Activated CD8-positive, alpha-beta T cell treated with anti-CD3 and anti-CD28 coated beads for 36 hours (primary cell): ENCODE data around the gene LETMD1. TPM values are rescaled to one million over a fixed set of nuclear protein-coding genes. Genes with fewer than 3 reads are reported as not detected.
A peak's percentile ranks its signal among the peaks of the same experiment; 100 is the strongest.

ENCODE experiments used
- ATAC-seq: fragments of 200-7000 bp; cut with Tn5 transposase; one replicate; pipeline ENCODE4 v1.10.0; 2021; ENCODE audit warnings: mild to moderate bottlenecking, moderate library complexity
- CTCF ChIA-PET: fragments of 350-600 bp; sonication (Branson Sonifier 250); formaldehyde crosslinking; loops from one replicate; lab custom pipeline; 2021; ENCODE audit warnings: antibody characterized with exemption; lab: Charles Lee
- POLR2A ChIA-PET: fragments of 350-600 bp; sonication (Branson Sonifier 250); formaldehyde crosslinking; loops from one replicate; lab custom pipeline; 2021; ENCODE audit warnings: antibody characterized with exemption; lab: Charles Lee
- DNase-seq: peaks from one replicate; pipeline ENCODE4 v3.0.0-alpha.2; 2020
- H3K27ac Mint-ChIP-seq: one replicate; pipeline ENCODE4 v1.8.0; 2021; ENCODE audit warnings: mild to moderate bottlenecking, mixed read lengths
- H3K27me3 Mint-ChIP-seq: one replicate; pipeline ENCODE4 v1.8.0; 2021; ENCODE audit warnings: mixed read lengths
- H3K36me3 Mint-ChIP-seq: one replicate; pipeline ENCODE4 v1.8.0; 2021; ENCODE audit warnings: low read depth, mixed read lengths
- H3K4me1 Mint-ChIP-seq: one replicate; pipeline ENCODE4 v1.8.0; 2021; ENCODE audit warnings: low read depth, mixed read lengths
- H3K4me3 Mint-ChIP-seq: one replicate; pipeline ENCODE4 v1.8.0; 2021; ENCODE audit warnings: mild to moderate bottlenecking, moderate library complexity, mixed read lengths
- H3K9me3 Mint-ChIP-seq: one replicate; pipeline ENCODE4 v1.8.0; 2021; ENCODE audit warnings: mixed read lengths
- intact Hi-C: fragments of 100-400 bp; cut with micrococcal nuclease; formaldehyde crosslinking; loops from one replicate; pipeline ENCODE4 v1.10.0; 2022
- total RNA-seq, 2 experiments: library from RNA; stranded (reverse); gene quantifications; one replicate each; pipeline ENCODE4 v1.2.3, GENCODE V29; 2021
- TF ChIP-seq, protein P1 (sequence below): fragments of 200-600 bp; IDR thresholded peaks from one replicate; pipeline ENCODE4 v1.8.0; 2022; ENCODE audit warnings: antibody characterized with exemption, mild to moderate bottlenecking

LETMD1 gene
- total RNA-seq, 2 experiments from 2014 or later, result 71.6 to 81.5 TPM

DNA sequence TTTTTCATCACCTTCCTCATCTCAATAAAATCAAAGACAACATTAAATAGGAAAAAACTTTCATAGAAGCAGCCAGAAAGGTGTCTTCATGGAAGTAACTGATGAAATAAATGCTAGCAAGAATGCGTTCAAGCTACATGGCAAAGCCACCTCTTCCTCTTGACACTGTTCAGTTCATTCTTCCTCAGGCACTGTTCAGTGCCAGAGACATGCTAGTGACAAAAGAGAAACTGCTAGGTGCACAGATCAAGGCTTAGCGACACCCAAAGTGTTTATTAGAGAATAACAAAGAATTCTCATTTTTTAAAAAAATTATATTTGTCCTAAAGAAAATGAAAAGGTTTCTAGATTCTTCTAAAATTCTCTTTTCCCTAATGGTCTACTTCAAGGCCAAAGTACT, 29.2 kb upstream of the LETMD1 start:
- Mint-ChIP-seq H3K27me3 (no peaks in the 10 kb centered on the region), H3K4me1 (peaks cover 42% of the 10 kb centered on the region), H3K27ac (peak overlapping the region; percentile 25), H3K36me3 (peaks cover 7% of the 10 kb centered on the region), H3K9me3 (no peaks in the 10 kb centered on the region), H3K4me3 (no peak overlapping the region)
- ChIA-PET POLR2A (interaction anchor here (0.6 kb wide), 2 partner anchors 32 to 219 kb away, joined by 3 read pairs; partner anchors contain the start of gene DAZAP2), CTCF (interaction anchor here (1.5 to 2.9 kb wide), 3 partner anchors 9 to 234 kb away, joined by 3 to 17 read pairs (median 5); no protein-coding TSS in a partner anchor)
- TF ChIP-seq, protein P1, sequence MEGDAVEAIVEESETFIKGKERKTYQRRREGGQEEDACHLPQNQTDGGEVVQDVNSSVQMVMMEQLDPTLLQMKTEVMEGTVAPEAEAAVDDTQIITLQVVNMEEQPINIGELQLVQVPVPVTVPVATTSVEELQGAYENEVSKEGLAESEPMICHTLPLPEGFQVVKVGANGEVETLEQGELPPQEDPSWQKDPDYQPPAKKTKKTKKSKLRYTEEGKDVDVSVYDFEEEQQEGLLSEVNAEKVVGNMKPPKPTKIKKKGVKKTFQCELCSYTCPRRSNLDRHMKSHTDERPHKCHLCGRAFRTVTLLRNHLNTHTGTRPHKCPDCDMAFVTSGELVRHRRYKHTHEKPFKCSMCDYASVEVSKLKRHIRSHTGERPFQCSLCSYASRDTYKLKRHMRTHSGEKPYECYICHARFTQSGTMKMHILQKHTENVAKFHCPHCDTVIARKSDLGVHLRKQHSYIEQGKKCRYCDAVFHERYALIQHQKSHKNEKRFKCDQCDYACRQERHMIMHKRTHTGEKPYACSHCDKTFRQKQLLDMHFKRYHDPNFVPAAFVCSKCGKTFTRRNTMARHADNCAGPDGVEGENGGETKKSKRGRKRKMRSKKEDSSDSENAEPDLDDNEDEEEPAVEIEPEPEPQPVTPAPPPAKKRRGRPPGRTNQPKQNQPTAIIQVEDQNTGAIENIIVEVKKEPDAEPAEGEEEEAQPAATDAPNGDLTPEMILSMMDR, result no peak
- intact Hi-C loops, result no loop called here
- DNase-seq (no peak), ATAC-seq (no peak)

DNA sequence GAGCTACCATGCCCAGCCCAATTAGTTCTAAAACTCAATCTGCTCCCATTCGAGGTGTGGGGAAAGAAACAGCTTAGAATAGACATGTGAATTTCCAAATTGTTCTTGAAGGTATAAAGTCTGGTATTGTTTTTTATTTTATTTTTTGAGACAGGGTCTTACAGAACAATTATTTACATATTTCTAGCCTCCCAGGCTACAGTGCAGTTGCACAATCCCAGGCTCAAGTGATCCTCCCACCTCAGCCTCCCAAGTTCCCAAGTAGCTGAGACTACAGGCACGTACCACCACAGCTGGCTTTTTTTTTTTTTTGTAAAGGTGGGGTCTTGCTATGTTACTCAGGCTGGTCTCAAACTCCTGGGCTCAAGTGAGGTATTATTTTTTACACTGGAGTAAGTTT, 28.2 kb upstream of the LETMD1 start:
- ATAC-seq (no peak), DNase-seq (no peak)
- POLR2A ChIA-PET, result interaction anchor here (0.8 kb wide), 1 partner anchor 21 kb away, joined by 3 read pairs; no protein-coding TSS in a partner anchor
- peaks cover 12% of the 10 kb centered on the region for H3K36me3 Mint-ChIP-seq
- H3K27me3 Mint-ChIP-seq, result no peaks in the 10 kb centered on the region
- CTCF ChIA-PET, result interaction anchor here (1.5 to 2.9 kb wide), 3 partner anchors 8 to 233 kb away, joined by 3 to 17 read pairs (median 5); no protein-coding TSS in a partner anchor
- peaks cover 52% of the 10 kb centered on the region for H3K4me1 Mint-ChIP-seq
- no peaks in the 10 kb centered on the region for H3K9me3 Mint-ChIP-seq
- intact Hi-C loops, result no loop called here
- no peak overlapping the region for H3K27ac Mint-ChIP-seq
- TF ChIP-seq, protein P1, result no peak
- no peak overlapping the region for H3K4me3 Mint-ChIP-seq

DNA sequence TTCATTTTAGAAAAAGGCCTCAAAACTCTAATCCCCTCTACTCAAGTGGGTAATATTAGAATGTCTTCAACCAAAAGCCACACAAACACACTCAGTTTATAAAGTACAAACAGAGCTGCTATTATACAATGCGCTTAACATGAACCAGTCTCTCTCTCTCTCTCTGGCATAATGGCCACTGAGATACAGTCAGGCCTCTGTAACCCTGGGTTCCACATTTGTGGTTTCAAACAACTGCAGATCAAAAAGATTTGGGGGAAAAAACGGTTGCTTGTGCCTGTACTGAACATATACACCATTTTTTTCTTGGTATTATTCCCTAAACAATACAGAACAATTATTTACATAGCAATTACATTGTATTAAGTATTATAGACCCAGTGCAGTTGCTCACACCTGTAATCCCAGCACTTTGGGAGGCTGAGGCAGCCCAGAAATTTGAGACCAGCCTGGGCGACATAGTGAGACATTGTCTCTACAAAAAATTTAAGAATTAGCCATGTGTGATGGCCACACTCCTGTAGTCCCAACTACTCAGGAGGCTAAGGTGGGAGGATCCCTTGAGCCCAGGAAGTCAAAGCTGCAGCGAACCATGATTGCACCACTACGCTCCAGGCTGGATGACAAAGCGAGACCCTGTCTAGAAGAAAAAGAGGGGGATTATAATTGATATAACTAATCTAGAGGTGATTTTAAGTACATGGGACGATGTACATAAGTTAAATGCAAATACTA, 27.5 kb upstream of the LETMD1 start:
- Mint-ChIP-seq H3K27ac (peak overlapping the region; percentile 46), H3K4me1 (peaks cover 50% of the 10 kb centered on the region), H3K4me3 (no peak overlapping the region), H3K36me3 (peaks cover 12% of the 10 kb centered on the region), H3K9me3 (no peaks in the 10 kb centered on the region), H3K27me3 (no peaks in the 10 kb centered on the region)
- CTCF ChIA-PET, result interaction anchor here (1.3 to 2.9 kb wide), 2 partner anchors 12 to 27 kb away, joined by 3 to 17 read pairs; no protein-coding TSS in a partner anchor
- no peak for ATAC-seq
- no peak for DNase-seq
- intact Hi-C loops, result no loop called here
- POLR2A ChIA-PET, result interaction anchor here (0.8 kb wide), 1 partner anchor 20 kb away, joined by 3 read pairs; no protein-coding TSS in a partner anchor
- TF ChIP-seq, protein P1, result no peak

DNA sequence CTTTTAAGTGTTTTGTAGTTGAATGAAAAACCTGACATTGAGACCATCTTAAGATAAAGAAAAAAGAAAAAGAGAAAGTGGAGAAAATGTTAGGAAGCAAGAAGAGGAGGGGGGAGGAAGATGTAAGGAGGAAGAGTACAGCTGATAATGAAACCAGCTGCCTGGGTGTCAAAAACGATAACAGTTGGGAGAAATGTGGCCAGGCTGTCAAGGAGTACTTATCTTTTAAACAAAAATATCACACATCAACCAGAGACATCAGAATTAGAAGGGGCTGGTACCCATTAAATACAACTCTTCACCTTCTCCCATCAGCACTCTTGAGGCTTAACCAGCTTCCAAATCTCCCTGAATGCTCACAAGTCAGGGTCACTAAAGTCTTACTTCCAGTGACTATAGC, 26.4 kb upstream of the LETMD1 start:
- no peak for DNase-seq
- POLR2A ChIA-PET, result interaction anchor here (1.3 to 1.7 kb wide), 2 partner anchors 10 to 13 kb away, joined by 5 to 6 read pairs; no protein-coding TSS in a partner anchor
- CTCF ChIA-PET, result interaction anchor here (0.8 to 1.3 kb wide), 4 partner anchors 8 to 196 kb away, joined by 3 read pairs; partner anchors contain the start of gene POU6F1
- peak overlapping the region; percentile 38 for H3K4me3 Mint-ChIP-seq
- peaks cover 12% of the 10 kb centered on the region for H3K36me3 Mint-ChIP-seq
- intact Hi-C loops, result no loop called here
- no peaks in the 10 kb centered on the region for H3K9me3 Mint-ChIP-seq
- peaks cover 50% of the 10 kb centered on the region for H3K4me1 Mint-ChIP-seq
- H3K27ac Mint-ChIP-seq, result peak overlapping the region; percentile 73
- no peak for ATAC-seq
- TF ChIP-seq, protein P1, result no peak
- no peaks in the 10 kb centered on the region for H3K27me3 Mint-ChIP-seq
